ENCODE measurements around the gene ANO8.

Gene ANO8

DNA sequence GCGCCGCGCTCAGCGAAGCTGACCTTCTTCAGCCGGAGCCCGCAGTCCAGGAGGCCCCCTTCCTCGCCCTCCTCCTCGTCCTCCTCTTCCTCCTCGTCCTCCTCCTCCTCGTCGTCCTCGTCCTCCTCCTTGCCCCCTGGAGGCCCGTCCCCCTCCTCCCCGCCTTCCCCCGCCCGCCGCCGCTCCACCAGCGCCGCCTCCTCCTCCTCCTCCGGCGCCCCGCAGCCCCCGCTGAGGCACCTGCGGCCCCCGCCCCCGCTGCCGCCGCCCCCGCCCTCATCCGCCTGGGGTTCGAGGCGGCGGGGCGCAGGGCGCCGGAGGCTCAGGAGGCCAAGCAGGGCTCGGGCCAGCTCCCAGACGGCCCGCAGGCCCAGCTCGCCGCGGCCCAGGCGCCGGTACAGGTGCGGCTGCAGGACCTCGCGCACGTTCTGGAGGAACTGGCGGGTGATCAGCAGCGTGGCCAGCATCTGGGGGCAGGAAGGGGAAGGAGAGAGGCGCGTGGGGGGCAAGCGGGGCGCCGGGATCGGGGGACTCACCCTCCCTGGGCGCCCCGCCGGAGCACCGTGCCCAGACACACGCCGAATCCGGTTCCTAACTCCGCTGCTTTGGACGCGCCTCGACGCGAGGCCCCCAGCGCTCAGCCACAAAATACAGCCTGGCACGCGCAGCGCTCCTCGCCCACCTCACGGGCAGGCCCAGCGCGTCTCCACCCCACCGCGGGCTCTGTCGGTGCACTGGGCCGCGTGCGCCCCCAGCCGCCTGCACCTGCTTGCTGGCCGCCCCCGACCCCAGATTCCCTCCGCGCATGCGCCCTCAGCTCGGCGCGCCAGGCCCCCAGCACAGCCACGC, 5.9 kb downstream of the ANO8 start:
- DNase-seq, result peak in 2 of 3 experiments; percentile 48 to 59

DNA sequence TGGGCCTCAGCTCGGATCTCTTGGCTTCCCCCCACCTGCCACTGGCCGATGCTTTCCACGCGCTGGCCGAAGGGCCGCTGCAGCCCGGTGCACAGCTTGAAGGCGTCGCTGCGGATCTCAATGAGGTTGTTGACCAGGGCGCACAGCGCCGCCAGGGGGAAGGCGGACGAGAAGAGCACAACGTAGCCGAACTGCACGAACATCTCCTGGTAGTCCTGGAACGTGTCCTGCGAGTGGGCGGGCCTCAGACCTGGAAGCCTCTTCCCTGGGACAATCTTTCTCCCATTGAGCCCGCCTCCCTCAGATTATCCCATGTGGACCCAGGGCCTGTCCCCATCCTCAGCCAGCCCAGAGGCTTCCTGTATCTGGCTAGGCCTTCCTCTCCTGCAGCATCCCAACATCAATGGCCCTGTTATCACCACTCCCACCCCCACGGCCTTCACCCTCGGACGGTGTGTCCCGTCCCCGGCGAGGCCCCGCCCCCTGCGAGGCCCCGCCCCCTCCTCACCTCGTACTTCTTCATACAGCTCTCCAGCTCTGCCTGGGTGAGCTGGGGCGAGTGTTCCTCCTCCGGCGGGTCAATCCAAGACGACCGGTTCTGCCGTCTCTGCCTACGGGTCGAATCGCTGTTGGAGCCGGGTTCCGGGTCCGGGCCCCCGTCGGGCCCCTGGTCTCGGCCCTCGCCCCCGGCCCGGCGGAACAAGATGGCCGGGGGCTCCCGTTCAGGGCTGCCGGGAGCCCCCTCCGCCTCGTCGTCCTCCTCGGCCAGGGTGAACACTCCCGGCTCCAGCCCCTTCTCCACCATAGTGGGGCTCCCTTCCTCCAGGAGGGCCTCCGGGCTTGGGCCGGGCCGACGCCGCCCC, 6.8 kb downstream of the ANO8 start:
- DNase-seq, result peak in 2 of 3 experiments; percentile 50 to 64

DNA sequence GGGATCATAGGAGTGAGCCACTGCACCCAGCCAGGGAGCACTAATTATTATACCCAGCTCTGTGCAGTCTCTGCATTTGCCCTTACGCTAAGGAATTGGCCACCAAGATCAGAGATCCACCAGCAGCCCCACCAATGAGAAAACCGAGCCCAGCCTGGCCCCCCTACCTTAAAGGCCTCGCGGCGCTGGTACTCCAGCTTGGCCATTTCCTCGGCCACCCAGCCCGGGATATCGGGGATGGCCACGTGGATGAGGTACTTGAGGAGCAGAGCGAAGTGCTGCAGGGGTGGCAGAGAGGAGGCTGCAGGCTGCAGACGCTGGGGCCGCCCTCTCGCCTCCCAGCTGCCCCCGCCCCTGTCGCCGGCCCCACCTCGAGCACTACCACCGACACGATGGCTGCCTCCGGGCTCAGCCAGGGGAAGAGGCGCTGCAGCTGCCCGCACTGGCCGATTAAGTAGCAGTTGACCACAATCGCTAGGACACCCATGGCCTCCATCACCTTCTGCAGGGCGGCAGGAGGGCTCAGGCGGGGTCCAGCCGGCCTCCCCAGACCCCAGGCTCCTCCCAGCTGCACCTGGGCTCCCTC, 7.5 kb downstream of the ANO8 start:
- DNase-seq, result no peak

DNA sequence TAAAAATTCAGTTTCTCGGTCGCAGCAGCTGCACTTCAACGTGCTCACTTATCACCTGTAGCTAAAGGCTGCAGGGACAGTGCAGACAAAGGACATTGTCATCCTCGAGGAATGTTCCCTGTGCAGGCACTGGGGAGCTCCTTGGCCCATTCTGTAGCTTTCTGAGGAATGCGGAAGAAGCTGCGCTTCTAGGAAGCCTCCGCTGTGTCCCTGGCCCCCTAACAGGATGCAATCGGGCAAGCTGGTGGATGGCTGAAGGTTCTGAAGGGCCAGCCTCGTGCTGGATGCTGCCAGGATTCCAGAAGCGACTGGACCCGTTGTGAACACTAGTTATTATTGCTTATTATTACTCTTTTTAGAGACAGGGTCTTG, 8.1 kb downstream of the ANO8 start:
- DNase-seq, result no peak

DNA sequence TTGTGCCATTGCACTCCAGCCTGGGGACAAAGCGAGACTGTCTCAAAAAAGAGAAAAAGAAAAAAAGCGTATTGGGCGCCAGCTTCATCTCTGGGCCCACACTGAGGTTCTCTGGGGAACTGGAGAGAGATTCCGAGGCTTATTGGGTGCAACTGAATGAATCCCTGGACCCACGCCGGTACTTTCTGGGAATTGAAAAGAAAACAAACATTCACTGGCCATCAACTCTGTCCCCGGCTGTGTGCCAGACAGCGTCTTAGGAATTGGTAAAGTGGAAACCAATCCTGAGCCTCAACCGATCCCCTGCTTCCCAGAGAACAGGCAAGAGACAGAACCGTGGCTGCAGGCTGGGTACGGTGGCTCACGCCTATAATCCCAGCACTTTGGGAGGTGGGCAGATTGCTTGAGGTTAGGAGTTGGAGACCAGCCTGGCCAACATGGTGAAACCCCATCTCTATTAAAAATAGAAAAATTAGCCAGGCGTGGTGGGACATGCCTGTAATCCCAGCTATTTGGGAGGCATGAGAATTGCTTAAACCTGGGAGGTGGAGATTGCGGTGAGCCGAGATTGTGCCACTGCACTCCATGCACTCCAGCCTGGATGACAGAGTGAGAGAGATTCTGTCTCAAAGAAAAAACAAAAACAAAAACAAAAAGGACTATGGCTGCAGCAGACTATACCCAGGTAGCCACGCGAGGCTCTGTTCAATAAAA, 8.6 kb downstream of the ANO8 start:
- DNase-seq, result no peak

DNA sequence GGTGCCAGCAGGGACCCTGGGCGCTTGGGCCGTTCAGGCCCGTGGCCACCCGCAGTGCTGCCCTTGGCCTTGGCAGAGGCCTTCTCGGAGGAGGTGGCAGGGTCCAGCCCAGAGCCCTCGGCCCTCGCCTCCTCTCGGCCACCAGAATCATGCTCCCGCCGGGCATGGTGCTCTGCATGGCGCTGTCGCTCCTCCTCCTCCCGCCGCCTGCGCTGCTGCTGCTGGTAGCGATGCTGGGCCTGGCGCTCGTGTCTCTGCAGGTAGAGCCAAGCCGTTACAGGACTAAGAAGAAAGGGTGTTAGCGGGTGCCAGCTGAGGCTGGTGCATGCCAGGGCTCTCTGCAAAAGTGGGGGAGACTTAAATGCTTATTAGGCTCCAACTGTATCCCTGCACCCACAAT, 9.5 kb downstream of the ANO8 start:
- no peak for DNase-seq

DNA sequence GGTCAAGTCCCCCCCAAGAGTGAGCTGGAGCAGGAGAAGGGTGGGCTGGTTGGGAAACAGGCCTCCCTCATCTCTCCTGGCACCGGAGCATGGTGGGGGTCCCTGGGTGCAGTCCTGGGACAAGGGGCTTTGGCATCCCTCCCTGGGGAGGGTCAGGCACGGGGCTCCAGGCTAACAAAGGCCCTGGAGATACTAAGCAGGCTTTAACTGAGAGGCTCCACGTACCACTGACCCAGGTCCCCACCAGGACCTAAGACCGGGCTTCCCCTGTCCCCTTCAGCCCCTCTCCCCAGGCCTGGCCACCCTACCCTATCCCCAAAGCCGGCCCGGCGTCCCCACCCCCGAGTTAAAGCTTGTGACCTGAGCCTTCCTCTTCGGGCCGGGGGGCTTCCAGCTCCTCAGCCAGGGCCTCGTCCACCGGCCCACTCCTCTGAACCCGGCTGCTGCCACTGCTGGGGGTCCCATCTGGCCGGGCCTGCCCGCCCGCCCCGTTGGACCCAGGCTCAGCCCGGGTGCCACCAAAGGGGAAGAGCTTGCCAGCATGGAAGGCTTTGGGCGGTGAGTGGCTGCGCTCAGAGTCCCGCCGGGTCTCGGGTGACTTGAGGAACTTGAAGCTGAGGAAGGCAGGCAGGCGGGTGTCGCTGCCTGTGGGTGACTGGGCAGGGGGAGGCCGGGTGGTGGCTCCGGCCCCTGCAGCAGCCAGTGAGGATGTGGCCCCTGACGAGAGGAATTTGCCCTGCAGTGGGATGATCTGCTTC, 10.1 kb downstream of the ANO8 start:
- DNase-seq, result no peak

DNA sequence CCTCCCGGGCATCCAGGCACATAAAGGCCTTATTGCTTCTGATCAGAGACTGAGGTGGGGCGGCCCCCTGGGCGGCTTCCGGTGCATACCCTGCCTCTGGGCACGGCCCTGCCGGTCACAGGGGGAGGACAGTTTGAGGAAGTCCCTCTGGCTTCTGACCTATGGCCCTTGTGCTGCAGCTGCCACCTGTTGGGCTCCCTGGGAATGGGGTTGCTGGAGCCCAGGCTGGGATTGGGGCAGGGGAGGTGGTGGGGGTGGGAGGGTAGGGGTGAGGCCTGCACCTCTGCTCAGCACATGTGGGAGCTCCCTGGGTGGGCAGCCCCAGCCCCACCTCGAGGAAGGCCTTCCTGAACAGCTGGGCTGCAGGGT, 10.7 kb downstream of the ANO8 start:
- DNase-seq, result no peak

DNA sequence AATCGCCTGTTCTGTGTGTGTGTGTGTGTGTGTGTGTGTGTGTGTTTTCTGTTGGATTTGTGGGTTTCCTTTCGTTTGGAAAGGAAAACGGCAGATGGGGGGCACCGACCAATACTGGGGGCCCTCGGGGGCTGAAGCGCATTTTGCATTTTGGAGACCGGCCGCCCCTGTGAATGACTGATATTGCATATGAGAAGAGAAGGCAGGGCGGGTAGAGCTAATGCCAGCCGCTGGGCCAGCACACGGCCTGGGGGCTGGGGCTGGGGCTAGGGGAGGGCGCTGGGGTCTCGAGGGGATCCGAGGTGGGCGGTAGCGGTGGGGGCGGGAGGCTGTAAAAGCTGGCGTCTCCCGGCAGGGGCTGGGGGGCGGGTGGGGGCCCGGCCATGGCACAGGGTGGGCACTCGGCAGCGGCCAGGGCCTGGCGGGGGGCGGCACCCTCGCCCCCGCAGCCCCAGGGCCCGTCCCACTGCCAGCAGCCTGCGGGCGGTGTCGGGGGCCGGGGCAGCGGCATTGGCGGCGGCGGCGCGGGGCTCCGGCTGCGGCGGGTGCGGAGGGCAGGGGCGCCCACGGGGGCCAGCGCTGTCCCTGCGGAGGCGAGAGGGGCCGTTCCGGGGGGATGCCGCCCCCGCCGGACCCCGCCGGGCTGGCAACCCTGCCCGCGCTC, 11.2 kb downstream of the ANO8 start:
- DNase-seq, result no peak

DNA sequence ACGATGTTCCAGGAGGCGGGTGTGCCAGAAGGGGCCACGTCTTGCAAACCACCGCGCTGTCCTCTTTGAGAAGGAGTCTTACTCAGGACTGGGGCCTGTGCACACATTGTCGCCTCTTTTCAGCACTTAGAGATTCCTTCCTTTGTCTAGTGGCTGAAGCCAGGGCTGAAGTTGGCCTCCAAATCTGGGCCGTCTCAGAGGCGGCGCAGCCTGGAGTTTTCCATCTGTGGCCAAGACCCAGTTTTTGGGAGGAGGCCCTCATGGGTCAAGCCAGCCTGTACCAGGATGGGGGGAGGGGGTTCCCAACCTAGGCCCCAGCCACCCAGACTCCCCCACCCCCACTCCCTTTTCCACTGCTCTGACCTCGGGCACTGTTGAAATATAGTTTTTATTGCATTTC, 11.8 kb downstream of the ANO8 start:
- DNase-seq, result no peak

DNA sequence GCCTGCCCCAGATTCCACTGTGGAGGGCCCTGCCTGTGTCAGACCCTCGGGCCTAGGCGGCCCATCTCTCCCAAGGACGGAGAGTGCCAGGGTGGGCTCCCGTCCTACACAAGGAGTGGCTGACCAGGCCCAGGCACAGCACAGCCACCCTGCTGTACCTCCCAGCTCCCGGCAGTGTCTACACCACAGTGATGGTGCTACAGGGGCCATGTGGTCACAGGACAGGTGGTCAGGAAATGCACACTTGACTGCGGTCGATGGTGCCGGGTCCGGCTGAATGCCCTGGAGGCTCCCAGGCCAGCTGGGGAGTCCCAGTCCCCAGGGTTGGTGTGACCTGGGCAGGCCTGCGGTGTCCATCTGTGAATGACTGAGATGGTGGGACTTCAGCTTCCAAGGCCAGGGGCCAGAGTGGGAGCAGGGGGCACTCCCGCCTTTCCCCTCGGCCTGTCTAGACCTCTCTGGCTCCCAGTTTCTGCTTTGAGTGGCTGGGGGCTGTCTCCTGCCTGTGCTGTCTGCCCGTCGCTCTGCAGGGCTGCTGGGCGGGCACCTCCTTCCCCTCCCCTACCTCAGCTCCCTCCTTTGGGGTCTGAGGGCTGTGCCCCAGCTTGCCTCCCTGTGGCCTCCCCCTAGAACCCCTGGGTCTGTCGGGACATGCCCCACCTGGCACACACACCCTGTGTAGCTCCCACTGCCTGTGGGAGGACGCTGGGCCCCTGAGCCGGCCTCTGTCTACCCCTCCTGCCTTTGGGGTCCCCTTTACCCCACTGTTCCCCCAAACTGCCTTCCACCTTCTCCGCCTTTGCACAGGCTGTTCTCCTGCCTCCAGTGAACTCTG, 12.8 kb downstream of the ANO8 start:
- no peak for DNase-seq

DNA sequence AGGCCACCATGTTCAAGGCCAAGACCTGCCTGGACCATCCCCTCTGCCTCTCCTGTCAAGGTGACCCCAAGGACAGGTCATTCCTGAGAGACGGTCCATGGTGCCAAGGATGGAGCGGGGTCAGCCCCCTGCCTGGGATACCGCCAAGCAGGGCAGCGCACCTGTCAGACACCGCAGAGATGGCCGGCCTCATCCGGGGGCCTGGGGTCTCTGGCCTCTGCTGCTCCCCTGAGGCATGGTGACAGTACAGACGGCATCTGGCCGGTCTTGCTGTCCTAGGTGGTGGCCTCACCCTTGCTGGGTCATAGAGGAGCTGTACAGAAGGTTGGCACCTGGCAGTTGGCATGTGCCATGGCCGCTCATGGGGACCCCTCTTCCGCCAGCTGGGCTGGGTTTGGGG, 14.2 kb downstream of the ANO8 start:
- DNase-seq, result no peak

DNA sequence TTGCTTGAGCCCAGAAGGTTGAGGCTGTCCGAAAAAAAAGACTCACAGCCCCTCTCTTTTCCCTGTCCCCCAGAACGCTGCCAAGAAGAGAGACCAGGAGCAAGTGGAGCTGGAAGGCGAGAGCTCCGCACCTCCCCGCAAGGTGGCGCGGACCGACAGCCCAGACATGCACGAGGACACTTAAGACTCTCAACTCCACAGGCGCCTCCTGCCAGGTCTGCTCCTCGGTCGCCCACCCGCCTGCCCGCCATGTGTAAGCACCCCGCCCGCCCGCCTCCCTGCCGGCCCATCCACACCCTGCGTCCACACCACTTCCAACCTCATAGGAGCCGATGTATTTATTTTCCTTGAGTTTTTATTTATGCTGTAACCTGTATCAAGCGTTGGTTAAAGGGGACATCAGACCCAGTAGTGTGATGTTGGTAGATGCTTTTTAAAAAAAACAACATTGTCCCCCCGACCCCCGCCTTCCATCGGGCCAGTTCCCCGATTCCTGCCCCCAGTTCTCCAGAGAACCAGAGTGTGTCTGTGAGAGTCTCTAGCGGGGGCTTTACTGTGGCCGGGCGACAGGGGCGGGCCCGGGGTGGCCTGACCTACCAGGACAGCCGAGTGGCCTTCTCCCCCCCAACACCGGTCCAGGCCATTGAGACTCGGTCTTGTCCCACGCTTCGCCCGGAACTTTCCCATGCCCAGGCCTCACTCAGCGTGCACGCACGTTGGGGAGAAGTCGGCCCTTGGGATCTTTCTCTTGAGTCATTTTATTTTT, 15.0 kb downstream of the ANO8 start:
- no peak for DNase-seq

DNA sequence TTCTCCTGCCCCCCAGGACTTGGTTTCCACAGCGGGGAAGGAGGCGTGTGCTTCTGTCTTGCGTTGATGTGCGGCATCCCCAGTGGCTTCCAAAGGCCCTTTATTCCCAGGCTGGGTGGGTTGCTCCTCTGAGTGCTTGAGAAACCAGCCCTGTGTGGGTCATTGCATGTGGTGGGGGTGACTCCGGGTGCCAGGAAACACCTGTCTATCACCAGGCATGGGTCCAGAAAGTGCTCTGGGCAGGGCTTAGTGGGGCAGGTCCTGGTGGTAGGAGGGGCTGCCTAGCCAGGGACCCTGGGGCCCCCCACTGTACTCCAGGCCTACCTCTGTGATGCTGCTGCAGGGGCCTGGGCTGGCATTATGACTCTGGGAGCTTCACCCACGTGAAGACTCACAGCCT, 15.7 kb downstream of the ANO8 start:
- no peak for DNase-seq

DNA sequence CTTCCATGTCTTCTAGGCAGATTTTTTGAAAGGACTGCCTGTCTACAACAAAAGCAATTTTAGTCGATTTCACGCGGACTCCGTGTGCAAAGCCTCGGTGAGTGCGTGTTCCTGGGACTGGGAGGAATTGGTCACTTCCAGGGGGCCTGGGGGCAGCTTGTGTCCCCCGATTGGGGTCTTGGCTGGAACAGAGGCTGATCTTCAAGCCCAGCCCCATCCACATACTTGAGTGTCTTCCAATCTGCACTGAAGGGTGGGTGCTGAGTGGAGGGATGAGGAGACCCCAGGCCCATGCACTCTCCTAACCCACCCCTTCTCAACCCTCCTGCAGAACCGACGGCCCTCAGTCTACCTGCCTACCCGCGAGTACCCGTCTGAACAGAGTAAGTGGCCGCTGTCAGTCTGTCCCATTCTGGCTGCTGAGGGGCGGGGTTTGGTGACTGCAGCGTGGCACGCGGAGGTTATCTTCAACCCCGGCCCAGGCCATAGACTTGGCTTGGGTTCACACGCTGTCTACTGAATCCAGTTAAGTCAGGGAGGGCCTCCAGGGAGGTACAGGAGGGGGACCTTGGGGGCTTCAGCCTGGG, 20.6 kb downstream of the ANO8 start:
- DNase-seq, result no peak

DNA sequence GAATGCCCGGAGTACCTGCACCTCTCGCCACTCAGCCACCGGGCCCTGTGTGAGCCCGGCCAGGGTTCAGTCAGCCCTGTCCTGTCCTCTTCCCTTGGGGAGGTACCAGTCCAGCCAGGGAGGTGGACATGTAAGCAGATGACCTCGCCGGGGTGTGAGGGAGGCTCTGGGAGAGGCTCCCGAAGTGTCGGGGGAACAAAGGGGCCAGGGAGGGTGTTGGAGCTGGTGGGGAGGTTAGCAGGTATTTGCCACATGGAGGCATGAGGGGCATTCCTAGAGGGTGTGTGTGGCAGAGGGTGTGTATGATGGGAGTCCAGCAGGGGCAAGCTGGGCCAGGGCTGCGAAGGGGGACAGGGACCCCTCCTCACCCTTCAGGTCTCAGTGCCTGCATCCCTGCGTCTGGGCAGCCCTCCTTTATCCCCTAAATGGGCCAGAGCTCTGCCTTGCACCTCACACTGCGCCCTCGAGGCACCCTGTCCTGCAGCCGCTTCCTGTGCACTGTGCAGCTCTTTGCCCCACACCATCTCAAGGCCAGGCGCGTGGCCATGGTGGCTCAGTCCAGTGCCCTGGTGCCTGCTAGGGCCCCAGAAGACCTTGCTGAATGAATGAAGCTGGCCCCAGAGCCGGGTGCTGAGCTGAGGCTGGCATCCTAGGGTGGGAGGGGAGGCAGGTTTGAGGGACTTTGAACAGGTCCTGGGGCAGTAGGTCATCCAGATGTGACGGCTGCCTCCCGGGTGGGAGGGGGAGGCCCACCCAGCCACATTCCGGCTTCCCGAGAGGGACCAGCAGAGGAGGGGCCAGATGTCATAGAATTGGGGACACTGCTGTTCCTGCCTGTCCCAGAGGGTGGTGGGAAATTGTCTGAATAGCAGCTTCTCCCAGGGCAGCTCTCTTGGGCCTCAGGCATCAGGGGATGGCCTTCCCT, 22.2 kb downstream of the ANO8 start:
- DNase-seq, result no peak

DNA sequence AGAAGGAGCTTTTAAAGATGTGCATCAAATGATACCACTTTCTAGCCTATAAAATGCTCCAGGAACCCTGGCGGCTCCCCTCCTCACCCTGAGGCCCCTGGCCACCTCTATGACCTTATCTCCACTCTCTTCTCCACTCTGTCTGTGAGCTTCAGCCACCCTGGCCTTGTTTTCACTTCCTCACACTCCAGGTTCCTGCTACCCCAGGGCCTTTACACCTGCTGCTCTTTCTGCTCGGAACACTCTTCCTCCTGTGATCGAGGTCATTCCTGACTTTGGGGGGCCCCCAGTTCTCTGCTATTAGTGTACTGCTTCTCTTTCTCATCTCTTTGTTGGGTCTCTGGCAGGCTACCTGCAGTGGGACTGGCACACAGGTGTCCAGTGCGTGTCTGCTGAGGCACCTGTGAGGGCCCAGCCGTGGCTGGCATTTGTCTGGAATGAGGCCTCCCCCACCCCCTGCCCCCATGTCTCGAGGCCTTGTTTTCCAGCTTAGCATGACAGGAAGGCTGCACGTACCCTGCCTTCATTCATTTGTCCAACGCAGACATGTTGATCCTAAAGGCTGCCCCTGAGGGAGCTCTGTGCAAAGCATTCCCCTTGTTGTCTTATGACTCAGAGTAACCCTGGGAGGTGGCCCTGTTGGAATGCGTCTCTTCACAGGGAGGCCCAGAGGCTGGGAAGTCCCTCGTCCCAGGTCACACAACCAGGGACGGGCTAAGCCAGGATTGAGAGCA, 23.0 kb downstream of the ANO8 start:
- DNase-seq, result no peak

DNA sequence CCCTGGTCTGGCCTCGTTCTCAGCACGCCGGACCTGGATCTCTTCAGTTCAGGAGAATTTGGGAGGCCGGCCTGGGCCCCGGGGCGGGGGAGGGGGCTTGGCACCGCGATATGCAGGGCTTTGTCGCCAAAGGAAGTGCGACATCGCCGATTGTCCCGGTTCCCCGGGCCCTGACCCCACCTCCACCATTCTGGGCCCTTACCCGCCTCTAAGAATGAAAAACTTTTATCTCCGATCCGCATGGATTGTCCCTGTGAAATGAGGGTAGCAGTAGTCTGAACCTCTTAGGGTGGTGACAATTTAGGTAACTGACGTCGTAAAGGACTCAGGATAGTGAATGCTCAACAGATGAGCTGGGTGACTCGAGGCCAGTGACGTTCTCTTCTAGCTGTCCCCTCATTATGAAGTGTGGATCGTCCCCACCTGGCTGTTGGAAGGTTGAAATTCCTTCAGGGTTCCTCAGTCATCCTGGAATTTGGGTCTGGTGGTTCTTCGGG, 24.6 kb downstream of the ANO8 start:
- no peak for DNase-seq
